GM21447 (cell line): Measurements from ENCODE around the gene FBXO22.
"Not testable (repeated sequence)": the region's sequence is repeated elsewhere in the genome, so short reads cannot be mapped to it uniquely, and the experiment has no call there.

Source experiments
- ATAC-seq: cut with Tn5 transposase; IDR thresholded peaks from one replicate; pipeline ENCODE4 v1.9.1; 2021; ENCODE audit not compliant: unreplicated experiment

FBXO22 gene

DNA sequence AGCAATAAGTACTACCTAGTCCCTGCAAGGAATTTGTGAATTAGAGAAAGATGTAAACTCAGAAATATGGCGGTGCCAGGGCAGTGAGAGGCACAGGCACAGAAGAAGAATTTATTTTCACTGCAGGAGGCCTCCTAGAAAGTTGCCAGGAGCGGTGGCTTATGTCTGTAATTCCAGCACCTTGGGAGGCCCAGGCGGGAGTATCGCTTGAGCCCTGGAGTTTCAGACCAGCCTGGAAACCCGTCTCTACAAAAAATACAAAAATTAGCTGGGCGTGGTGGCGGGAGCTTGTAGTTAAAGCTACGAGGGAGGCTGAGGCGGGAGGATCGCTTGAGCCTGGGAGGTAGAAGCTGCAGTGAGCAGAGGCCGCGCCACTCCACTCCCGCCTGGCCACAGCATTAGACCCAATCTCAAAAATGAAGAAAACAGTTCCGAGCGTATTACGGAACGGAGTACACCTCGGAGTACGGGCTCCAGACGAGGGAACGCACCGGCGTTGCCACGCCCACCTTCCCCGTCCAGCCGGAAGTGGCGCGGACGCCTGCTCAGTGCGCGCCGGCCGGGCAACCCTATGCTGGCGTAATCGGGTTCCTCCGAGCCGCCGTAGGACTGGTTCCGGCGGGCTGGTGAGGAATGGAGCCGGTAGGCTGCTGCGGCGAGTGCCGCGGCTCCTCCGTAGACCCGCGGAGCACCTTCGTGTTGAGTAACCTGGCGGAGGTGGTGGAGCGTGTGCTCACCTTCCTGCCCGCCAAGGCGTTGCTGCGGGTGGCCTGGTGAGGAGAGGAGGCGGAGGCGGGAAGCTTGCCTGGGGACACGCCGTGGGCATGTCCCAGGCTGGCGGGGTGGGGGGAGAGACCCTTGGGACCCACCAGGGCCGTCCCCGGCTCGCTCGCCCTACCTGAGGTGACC, at the start of gene FBXO22:
FBXO22 (plus strand) TSS at position 548 of the 909 bp plus-strand sequence; CDS start at position 634, 86 bp downstream.
- peak; percentile 88 for ATAC-seq

DNA sequence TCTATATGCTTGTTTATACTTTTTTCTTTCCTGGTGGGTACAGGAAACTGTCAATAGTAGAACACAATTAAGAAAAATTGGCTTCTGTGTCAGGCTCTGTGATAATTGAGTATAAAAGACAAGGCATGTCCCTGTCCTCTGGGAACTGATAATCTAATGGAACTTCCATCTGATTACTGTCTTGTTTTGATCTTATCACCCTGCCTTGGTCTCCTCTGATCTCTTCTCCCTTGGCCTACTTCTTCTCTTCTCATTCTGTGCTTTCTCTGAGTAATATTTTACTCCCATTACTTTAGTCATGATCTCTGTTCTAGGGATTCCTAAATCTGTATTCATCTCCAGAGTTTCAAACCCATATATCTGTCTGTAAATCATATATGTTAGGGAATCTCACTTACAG, 45.8 kb upstream of the FBXO22 start:
- ATAC-seq, result no peak

- no peak for ATAC-seq
These were observed 41.8 kb upstream of the FBXO22 start for GRCh38 chr15:75861750-75862402.

- ATAC-seq, result no peak
These were observed 40.9 kb upstream of the FBXO22 start for GRCh38 chr15:75862796-75863195.

DNA sequence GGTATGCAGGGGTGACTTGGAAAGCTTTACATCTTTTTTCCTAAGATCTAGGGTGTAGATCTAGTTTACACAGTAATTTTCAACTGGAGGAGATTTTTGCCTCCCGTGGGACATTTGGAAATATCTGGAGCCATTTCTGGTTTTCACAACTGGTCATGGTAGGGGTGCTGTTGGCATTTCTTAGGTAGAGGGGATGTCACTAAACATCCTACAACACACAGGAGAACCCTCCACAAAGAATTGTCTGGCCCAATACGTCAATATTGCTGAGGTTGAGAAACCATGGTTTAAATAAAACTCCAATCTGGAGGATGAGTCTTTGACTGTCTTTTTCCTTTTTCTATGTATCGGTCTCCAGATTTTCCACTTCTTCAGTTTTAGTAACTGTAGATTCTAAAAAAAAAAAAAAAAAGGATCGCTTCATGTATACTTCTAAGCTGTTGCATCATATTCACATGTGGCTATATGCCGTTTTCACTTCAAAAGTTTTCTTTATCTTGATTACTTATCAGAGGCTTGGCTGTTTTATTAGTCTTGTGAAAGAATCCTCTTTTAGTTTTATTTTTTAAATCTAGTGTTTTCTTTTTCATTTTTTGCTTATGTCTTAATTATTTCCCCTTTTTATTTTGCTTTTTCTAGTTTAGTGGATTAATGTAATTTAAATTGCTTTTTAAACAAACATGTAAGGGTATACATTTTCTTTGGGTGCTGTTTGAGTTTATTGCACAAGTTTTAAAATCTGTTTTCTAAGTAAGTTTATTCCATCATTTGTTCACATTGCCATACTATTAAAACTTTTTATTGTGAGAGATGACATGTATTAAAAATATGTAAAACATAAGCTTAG, 39.2 kb upstream of the FBXO22 start:
- no peak for ATAC-seq

DNA sequence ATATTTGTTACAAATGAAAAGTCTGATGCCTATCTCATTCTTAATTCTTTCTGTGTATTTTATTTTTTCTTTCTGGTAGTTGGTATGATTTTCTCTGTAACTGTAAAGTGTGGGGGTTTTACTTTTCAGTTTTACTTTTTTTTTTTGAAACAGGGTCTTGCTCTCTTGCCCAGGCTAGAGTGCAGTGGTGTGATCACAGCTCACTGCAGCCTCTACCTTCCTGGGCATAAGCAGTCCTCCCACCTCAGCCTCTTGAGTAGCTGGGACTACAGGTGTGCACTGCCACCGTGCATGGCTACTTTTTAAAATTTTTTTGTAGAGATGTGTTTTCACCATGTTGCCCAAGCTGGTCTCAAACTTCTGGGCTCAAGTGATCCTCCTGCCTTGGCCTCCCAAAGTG, 37.6 kb upstream of the FBXO22 start:
- not testable (repeated sequence) for ATAC-seq

GRCh38 chr15:75866916-75867315, 36.8 kb upstream of the FBXO22 start:
- ATAC-seq, result no peak

DNA sequence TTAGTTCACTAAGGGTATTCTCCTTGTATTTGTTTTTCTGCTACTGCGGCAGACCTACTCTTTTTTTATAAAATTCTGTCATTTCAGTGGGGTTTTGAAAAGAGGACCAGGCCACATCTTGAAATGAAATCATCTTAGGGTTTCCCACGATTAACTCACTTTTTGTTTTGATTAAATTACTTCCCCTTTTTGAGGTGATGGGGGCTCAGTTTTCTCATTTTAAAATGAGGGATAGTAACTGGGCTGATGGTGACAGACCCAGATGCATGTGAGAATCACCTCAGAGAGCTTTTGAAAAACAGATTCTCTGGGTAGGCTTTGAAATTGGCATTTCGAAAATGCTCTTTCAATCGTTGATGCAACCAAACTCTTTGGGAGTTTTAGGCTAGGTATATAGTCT, 36.2 kb upstream of the FBXO22 start:
- ATAC-seq, result no peak

- ATAC-seq, result no peak
These were observed 35.7 kb upstream of the FBXO22 start for GRCh38 chr15:75868019-75868418.

GRCh38 chr15:75869446-75869845, 34.2 kb upstream of the FBXO22 start:
- no peak for ATAC-seq

DNA sequence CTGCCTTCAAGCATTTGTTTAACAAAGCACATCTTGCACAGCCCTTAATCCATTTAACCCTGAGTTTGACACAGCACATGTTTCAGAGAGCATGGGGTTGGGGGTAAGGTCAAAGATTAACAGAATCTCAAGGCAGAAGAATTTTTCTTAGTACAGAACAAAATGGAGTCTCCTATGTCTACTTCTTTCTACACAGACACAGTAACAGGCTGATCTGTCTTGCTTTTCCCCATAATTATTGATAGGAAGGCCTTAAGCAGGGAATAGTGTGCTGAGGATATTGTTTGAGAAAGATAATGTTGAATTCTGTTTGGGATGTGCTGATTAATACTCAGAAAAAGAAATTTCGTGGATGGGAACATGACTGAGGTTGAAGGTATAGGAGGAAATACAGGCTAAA, 32.1 kb upstream of the FBXO22 start:
- not testable (repeated sequence) for ATAC-seq

DNA sequence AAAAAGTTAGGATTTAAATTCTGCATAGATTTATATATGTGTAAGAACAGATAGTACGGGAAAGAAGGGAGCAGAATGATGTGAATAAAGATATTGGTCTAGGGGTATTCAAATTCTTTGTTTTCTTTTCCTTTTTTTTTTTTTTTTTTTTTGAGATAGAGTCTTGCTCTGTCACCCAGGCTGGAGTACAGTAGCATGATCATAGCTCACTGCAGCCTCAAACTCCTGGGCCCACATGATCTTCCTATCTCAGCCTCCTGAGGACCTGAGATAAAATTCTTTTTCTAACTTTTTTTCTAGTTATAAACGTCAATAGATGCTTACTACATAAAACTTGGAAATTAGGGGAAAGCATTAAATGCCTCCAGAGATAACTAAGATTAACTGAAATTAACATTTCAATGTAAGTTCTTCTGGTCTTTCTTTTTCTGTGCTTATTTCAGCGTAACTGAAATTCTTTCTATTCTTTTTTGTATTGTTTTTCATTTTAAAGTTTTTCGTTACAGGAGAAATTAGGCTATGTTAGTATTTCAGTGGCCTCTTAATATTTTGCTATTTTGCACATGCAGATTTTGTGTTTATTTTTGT, 31.2 kb upstream of the FBXO22 start:
- ATAC-seq, result no peak

GRCh38 chr15:75884041-75884440, 19.6 kb upstream of the FBXO22 start:
- no peak for ATAC-seq

DNA sequence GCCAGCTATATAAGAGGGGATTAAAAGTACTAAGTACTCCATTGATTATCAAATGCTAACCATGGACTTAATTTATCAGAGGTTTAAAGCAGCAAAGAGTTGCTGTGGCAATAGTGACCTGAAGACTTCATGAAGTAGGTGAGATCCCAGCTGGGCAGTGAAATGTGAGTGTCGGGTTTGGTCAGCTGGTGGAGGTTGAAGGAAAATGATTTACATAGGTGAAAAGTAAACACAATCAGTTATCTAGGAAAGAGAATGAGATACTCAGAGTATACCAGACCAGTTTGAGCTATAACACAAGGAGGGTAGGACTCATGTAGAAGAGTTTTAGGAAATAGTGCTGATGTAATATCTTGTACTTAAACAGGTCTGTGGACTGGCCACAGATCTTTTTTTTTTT, 16.5 kb upstream of the FBXO22 start:
- ATAC-seq, result no peak

DNA sequence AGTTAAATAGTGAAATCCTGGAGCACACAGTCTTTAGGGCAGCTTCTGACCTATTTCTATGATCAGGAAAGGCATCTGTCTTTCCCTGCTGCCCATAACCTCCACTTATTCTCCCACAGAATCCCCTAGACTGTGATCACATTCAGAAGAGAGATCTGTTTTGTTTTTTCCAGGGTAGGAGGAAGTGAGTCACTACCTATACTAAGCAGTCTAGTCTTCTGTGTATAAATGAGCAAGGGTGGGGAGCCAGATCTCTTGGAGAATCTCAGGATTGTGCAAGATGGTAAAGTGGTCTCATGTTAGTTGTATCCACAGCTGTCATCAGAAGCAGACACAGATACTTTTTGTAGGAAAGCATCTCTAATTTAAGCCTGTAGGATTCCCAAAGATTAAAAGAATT, 11.8 kb upstream of the FBXO22 start:
- no peak for ATAC-seq

- no peak for ATAC-seq
These were observed 7.9 kb upstream of the FBXO22 start for GRCh38 chr15:75895731-75896130.

GRCh38 chr15:75900577-75900976, 3.1 kb upstream of the FBXO22 start:
- no peak for ATAC-seq

DNA sequence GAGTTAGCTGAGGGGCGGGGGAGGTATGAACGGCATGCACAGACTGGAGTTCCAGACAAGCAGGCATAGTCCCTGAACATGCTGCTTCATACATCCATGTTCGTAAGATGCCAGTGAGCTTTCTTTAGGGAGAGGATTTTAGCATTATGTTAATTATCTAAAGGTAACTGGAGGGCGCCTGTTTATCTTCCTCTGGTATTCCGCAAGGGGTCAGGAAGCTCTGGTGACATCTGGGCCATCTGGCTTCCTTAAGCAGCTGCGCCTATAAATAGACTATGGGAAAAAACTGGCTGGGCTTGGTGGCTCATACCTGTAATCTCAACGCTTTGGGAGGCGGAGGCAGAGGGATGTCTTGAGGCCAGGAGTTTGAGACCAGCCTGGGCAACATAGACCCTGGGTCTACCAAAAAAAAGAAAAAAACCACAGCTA, 1.5 kb upstream of the FBXO22 start:
- no peak for ATAC-seq

GRCh38 chr15:75905231-75905630, 1.6 kb downstream of the FBXO22 start:
- ATAC-seq, result no peak

GRCh38 chr15:75910355-75910754, 6.7 kb downstream of the FBXO22 start:
- ATAC-seq, result not testable (repeated sequence)

DNA sequence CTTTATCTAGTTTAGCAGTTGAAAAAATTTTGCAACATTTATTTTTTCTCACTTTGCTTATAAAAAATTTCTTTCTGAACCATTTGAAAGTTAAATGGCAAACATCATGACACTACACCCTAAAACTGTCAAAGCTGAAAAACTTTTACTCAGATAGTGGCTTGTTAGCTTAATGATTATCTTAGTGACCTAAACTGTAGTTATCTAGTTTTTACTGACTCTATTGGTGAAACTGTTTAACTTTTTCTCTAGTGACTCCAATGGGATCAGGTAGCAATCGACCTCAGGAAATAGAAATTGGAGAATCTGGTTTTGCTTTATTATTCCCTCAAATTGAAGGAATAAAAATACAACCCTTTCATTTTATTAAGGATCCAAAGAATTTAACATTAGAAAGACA, 13.3 kb downstream of the FBXO22 start:
- no peak for ATAC-seq
